GM19328 (cell line): ENCODE results near the gene UBE3D.
"Not testable (repeated sequence)": the region's sequence is repeated elsewhere in the genome, so short reads cannot be mapped to it uniquely, and the experiment has no call there.

ENCODE experiments used
- ATAC-seq: cut with Tn5 transposase; IDR thresholded peaks from one replicate; pipeline ENCODE4 v1.9.1; 2021; ENCODE audit warnings: mild to moderate bottlenecking, moderate library complexity; ENCODE audit not compliant: unreplicated experiment

Gene UBE3D

DNA sequence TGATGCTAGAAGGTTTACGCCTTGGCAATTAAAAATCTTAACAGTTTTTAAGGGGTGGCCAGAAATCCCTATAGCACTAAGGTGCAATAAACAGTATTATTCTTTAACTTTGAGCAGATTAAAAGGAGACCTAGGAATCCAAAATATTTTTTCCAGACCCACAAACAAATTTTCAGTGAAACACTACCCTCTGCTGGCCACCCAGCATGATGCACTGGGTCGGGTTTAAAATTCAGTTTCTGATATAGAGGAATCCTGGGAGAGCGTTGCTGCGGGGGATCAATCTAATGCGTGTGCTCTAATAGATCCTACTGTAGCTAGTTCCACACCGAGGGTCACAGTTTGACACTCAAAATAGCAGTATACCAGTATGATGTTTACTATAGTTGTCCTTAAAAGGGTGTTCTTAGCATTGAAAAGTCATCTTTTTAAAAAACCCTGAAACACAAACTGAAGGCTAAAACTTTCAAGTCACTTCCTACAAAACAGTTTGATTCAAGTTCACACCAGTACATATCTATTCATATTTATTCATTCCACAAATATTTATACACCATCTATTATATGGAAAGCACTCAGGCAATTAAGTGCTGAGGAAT lies 10.2 kb downstream of the UBE3D start:
- no peak for ATAC-seq

DNA sequence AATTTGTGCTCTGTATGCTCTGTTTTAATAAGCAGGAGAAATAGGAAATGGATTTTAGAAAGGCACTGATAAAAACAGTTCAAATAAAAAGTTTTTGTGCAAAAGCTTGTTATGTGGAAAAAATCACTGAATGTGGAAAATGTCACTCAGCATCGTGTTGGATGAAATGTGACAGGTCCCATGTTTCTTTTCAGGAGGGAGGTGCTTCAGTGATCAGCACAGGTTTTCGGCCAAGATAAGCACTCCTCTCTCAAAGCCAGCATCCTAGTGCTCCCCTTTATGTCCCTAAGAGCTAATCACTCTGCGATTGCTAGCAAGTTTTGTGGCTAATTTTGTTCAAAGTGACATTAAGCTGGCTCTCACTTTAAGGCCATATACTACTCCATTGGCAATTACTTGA lies 12.0 kb downstream of the UBE3D start:
- ATAC-seq = no peak

DNA sequence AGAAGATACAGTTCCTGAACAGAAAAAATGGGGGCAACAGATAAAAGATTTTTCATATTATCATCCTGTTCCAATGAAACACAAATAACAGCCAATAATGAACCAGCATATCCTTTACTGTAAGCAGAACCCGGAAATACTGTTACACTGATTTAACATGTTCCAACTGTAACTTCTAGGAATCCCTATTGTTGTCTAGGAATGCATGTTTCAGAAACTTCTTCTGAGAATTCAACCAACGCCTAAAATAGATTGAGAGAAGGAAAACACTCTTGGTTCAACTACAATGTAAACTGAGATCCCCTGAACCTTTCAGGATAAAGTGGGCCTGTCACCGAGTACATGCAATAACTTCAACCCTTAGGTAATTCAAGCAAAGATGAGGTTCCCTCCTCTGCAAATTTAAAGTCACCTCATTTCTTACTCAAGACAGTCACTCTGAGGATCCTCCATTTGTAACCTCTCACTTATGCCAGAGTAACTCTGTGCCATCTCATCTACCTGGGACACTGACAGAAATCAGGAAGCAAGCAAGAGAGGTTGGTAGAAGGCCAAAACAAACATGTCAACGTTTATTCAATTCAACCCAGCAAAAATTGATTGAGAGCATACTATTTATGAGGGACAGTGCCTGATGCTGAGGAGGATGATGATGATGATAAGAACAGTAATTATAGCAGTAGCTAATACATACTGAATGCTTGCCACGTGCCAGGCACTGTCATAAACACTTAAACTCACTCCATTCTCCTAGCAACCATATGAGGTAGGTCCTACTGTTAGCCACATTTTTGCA lies 14.1 kb downstream of the UBE3D start:
- ATAC-seq = no peak

DNA sequence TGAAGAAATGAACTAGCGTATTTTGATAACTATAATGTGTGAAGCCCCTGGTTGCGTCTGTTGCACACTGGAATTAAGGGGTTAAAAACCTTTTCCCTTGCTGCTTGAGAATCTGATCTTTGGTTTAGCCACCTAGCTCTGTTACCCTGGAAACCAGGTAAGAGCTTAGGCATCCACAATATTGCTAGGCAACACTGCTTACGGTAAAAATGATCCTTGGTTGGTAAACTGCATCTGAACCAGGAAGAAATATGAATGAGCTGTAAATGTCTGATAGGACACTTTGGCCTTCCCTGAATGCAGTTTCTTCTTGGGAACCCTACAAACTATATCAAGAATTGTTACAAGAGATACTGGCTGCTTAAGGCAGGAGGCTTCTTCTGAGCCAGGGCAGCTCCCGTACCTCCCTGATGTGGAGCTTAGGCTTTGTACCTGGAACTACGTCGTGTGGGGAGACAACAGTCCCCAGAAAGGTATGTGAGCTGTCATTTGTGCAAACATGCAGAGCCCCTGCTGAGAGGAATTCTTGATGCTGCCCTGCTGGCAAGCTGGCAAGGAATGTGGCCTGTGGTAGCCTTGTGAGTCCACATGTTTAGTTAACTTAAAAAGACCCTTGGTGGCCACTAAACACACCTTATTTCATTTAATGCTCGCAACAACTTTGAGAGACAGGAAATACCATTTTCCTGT lies 18.4 kb downstream of the UBE3D start:
- ATAC-seq = no peak

DNA sequence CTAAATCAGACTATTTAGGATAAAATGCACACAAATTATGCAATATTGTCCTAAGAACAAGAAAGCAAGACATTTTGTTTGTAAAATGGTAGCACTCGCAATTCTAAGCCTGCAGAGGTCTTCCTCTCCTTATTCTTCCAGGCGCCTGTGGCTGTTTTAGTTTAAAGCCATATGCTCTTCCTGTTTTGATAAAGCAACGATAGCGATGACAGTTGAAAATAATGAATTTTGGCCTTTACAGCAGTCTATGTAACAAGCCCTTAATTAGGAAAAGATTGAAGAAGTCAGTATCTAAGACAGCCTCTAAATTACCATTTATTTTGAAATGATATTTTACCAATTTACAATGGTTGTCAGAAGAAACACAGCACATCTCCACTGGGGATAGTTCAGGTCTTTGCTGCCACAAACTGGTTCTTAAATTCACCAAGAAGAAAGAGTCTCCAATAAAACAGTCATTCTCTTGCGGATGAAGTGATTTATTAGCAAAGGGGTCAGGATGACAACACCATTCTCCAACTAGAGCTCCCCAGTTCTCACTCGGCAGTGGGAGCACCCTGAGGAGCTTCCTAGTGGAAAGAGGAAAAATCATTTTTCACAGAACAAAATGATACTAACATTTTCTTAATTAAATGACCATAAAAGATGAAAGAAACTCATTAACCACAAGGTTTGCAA lies 21.4 kb downstream of the UBE3D start:
- ATAC-seq = no peak

DNA sequence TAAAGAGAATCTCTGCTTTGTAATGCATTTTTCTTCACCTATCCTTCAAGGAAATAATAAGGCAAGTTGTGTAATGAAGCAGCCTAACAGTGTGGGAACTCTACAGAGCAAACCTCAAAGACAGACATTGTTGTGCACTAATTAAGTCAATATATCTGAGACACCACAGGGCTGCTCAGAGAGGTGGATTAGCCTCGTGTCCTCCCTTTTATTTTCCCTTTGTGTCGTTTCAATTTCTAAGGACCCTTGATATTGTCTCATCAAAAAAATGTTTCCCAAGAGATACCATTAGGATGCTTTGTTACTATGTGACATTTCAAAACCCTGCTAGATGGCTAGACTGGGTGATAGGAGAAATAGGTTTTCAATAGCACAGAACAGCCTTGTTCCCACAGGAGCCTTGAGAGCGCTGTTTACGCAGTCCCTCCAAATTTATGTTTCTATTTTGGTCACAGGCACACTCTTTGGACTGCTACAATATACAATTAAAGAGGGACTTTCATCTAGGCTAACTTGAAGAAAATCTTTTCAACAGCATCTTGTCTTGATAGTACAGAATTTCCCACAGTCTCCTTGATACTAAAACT lies 23.1 kb downstream of the UBE3D start:
- no peak for ATAC-seq

DNA sequence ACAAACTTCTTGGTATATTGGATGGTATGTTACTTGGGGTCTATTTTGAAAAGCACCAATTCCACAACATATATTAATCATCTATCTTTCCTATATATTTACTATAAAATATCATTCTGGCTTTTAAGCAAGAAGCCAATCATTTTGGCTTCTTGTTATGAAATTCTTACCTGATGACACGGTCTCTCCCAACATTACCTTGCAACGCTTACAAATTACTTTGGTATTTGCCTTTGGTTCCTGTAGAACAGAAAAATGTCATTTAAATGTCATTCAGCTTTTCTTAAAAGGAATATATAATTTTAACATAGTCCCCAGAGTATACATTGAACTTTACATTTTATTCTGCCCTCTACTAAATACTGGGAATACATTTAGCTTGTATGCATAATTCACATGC lies 27.4 kb downstream of the UBE3D start:
- ATAC-seq = no peak

DNA sequence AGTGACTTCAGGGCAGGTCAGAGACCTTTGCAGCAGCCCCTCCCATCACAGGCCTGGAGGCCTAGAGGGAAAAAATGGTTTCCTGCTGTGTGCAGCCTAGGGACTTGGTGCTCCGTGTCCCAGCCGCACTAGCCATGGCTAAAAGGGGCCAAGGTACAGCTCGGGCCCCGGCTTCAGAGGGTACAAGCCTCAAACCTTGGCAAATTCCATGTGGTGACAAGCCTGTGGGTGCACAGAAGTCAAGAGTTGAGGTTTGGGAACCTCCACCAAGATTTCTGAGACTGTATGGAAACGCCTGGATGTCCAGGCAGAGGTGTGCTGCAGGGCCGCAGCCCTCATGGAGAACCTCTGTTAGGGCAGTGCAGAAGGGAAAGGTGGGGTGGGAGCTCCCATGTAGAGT lies 34.0 kb downstream of the UBE3D start:
- ATAC-seq = no peak

DNA sequence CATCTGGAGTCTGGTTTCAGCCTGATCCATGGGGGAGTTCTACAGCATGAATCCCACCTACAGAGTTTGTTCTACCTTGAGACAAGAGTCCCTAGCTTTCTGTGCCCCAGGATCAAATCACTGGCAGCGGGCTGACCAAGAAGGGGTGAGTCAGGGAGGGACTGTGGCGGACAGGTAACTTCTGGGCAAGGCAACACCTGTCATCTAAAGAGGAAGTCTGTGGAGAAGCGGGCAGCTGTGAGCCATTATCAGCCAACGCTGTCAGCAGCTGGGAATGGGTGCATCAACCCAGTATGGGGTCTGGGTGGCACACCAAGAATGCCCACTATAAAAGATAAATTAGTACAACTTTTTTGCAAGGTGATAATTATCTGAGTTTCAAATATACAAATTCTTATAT lies 45.9 kb downstream of the UBE3D start:
- ATAC-seq = no peak

DNA sequence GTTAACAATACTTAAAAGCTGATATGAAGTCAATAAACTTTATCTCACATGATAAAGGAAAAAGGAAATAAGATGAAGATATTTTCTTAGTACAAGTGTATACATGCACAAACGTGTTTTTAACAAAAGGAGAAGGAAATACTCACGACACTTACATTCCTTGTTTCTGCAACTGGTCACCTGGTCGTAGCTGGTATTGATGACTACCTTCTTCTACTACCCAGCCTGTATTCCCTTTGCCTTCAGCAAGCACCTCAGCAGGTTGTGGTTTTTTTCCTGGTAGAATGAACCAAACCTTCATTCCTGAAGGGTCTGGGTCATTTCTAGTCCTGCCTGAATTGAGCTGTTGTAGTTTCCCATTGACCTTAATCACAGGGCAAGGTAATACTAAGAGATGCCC lies 54.5 kb downstream of the UBE3D start:
- not testable (repeated sequence) for ATAC-seq

DNA sequence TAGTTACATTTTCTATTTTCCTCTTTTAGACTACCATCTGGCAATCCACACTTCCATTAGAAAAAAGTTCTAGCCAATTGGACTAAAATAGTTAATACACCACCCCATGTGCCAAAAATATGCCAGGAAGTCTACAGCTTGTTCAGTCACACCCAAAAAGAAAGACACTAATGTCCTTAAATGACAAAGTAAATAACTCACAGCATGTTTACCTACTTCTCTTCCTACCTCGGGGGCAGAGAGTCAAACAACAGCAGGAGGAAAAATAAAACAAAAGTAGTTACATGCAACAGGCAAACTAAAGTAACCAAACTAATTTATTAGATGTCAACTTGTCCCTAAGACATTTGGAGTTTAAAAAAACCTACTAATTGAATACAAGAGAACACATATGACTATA lies 57.0 kb downstream of the UBE3D start:
- ATAC-seq = no peak

DNA sequence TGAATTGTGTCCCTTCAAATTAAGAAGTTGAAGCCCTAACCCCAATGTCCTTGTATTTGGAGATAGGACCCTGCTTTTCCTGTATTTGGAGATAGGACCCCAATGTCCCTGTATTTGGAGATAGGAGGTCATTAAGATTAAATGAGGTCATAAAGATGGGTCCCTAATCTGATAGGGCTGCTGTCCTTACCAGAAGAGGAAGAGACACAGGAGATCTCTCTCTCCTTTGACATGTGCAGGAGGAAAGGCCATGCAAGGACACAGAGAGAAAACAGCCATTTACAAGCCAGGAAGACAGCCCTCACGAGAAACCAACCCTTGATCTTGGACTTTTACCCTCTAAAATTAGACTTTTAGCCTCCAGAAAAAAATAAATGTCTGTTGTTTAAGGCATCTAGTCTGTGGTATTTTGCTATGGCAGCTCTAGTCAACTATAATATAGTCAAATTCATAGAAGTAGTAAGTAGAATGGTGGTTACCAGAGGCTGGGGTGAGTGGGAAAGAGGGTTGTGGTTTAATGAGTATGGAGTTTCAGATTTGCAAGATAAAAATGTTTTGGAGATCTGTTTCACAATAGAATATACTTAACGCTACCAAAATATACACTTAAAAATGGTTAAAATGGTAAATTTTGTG lies 59.3 kb downstream of the UBE3D start:
- ATAC-seq = no peak

DNA sequence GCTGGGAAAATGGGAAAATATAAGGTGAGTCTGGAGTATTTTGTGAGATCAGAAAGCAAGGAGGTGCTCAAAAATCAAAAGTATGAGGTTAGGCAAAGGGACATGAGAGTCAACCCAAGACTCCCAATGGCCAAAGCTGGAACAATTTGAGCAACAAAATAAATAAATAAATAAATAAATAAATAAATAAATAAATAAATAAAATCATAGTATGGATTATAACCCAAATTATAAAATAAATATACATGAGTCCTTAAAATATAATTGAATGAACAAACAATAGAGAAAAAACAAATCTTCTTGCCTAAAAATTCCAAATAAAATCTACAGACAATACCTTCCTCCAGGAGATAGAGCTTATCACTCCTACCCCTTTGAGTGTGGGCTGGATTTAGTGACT lies 69.5 kb downstream of the UBE3D start:
- ATAC-seq = no peak

DNA sequence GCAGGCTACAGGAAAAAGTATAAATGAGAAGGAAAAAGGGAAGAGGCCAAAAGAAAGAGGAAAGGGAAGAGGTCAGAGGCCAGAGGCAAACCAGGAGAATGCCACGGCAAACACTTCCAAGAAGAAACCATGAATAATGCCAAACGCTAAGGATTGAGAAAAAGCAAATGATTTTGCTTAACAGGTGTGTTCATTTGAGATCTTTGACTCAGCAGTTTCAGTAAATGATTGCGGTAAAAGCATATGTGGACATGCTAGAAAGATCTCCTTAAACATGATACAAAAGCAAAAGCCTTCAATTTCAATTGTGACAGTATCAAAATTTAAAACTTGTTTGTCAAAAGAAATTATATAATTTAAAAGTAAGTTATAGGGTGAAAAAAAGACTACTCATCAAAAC lies 70.6 kb downstream of the UBE3D start:
- no peak for ATAC-seq

DNA sequence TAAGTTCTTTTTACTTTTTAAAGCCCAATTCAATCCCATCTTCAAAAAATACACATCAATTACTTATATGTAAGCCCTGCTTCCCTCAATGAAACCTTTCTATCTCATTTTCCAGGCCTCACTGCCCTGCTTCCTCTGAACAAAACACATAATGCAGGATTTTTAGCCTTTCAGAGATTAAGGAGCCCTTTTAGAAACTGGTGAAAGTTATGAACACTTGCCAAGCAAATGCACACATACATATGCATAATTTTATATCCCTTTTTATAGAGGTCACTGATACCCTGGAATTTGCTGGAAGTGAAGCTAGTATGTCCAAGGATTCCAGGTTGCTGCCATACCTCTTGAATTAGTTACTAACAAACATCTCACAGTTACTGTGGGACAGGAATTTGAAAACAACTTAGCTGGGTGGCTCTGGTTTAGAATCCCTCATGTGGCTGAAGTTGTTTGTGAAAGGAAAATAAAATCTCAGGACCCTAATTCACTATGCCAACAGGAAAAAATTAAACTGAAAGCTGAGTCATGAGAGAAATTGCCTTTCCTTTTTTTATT lies 75.8 kb downstream of the UBE3D start:
- no peak for ATAC-seq

DNA sequence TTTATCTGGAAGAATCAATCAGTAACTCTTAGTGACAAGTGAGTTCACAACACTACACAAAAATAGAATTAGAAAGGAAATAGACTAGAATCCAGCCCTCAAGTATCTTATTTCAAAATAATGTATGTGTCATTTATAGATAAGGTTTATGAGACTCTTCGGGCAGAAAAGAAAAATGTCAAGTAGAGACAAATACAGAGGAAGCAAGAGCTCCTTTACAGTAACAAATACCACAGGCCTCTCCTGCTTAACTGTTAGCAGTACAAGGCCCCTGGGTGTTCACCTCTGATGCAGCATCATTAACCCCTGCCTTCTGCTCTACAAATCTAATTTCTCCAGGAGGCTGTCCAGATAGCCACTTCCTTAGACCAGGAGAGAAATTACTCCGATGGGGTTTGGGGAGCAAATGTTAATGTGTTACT lies 76.7 kb downstream of the UBE3D start:
- ATAC-seq = no peak

DNA sequence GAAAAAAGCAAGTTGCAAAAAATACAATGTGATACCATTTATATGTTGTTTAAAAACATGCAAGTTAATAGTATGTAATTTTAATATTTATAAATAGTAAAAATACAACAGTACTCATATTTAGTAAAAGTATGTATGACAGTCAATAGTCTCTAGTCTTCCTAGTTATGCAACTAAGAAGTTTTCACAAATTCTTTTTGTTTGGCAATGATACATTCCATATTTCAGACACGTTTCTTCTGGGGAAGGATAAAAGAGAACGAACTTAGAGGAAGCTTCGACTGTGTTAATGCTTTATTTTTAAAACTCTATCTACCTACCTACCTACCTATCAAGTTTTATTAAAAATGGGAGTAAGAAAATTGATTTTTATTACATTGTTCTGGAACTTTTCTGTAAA lies 77.7 kb downstream of the UBE3D start:
- ATAC-seq = no peak

DNA sequence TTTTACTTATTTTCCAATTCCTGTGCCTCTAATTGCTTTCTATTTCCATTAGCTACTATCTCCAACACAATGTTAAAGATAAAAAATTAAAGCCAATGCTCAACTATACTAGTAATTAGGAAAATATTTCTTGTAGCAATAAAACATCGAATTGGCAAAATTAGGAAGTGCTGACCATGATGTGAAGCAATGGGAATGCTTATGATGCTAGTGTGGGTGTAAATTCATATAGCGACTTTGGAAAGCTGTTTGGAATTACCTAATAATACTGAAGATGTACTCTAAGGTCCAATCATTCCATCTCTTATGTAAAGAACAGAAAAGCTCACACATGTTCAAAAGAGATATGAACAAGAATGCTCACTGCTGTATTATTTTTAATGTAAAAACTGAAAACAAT lies 78.2 kb downstream of the UBE3D start:
- ATAC-seq = no peak

DNA sequence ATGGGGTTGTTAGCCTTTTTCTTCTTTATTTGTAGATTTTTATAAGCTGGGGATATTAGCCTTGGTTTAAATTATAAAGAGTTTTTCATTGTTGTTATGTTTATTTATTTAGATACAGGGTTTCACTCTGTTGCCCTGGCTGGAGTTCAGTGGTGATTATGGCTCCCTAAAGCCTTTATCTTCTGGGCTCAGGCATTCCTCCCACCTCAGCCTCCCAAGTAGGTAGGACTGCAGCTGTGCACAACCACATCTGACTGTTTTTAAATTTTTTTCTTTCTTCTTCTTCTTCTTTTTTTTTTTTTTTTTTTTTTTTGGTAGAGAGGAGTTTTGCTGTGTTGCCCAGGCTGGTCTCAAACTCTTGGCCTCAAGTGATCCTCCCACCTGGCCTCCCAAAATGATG lies 80.9 kb downstream of the UBE3D start:
- no peak for ATAC-seq

DNA sequence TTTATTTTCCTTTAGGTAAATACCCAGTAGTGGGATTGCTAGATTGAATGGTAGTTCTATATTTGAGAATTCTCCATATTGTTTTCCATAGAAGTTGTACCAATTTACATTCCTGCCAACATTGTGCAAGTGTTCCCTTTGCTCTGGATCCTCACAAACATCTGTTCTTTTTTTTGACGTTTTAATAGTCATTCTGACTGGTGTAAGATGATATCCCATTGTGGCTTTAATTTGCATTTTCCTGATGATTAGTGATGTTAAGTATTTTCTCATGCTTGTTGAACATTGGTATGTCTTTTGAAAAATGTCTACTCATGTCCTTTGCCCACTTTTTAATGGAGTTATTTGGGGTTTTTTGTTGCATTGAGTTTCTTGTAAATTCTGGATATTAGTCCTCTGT lies 85.6 kb downstream of the UBE3D start:
- ATAC-seq = no peak

DNA sequence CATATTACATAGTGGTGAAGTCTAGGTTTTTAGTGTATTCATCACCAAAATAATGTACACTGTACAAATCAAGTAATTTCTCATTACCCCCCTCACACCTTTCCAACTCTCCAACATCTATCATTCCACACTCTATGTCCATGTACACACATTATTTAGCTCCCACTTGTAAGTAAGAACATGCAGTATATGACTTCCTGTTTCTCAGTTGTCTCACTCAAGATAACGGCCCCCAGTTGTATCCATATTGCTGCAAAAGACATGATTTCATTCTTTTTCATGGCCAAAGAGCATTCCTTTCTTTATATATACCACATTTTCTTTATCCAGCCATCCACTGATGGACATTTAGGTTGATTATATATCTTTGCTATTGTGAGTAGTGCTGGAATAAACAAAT lies 86.0 kb downstream of the UBE3D start:
- no peak for ATAC-seq
